ENCODE data around the gene SCYGR4.
"Not testable (repeated sequence)": the region's sequence is repeated elsewhere in the genome, so short reads cannot be mapped to it uniquely, and the experiment has no call there.

Gene SCYGR4, protein sequence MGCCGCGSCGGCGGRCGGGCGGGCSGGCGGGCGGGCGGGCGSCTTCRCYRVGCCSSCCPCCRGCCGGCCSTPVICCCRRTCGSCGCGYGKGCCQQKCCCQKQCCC

DNA sequence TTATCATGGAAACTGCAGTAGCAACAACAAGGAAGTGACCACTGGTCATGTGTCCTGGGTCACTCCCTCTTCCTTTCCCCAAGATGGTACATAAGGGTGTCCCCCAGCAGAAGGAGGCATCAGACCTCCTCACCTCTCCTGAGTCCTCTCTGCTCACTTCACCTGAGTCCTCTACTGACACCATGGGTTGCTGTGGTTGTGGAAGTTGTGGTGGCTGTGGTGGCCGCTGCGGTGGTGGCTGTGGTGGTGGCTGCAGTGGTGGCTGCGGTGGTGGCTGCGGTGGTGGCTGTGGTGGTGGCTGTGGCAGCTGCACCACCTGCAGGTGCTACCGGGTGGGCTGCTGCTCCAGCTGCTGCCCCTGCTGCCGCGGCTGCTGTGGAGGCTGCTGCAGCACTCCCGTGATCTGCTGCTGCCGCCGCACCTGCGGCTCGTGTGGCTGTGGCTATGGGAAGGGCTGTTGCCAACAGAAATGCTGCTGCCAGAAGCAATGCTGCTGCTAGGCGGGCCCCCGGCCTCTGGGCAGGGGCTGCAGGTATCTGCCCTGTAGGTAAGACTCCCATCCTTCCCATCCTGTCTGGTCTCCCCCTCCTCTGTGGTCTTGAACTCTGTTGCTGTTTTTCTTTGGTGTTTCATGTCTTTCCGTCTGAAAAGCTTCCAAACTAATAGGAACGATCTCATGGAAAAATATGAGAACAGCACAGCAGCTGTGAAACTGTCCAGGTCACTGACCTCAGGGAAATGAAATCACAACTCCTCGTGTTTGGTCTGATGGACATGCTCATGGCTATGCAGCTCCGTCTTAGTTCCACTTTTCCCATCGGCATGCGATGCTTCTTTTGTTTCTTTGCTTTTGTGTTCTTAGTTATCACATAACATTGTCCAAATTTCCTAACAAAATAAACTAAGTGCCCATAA lies at the start of gene SCYGR4:
SCYGR4 (plus strand) TSS at position 183 of the 915 bp plus-strand sequence; CDS start at position 183, 0 bp downstream.
- DNase-seq: no peak

DNA sequence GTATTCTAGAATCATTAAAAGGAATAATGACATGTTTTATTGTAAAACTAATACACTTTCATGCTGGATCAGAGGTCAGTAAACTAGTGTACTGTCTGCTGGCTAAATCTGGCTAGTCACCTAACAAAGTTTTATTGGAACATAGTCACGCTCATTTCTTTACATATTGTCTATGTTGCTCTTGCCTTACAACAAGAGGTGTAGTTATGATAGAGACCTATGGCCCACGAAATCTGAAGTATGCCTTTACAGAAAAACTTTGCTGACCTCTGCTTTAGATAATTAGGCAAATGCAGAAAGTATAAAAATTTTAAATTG lies 48.5 kb upstream of the SCYGR4 start:
- no peak for DNase-seq

DNA sequence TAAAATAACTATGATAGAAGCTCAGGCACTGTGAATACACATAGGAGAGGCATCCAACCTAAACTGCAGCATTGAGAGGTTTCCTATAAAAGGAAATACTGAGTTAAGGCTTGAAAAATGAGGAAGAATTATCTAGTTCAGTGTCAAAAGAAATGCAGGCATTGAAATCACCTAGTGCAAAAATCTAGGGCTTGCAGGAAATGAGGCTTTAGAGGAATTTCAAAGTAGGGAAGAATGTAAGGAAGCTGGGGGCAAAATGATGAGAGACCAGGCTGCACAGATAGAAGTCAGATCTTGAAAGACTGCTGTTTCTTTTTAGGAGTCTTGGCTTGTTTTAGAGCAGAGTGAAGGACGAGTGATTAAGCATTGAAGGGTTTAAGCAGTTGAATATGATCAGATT lies 46.7 kb upstream of the SCYGR4 start:
- DNase-seq: no peak

DNA sequence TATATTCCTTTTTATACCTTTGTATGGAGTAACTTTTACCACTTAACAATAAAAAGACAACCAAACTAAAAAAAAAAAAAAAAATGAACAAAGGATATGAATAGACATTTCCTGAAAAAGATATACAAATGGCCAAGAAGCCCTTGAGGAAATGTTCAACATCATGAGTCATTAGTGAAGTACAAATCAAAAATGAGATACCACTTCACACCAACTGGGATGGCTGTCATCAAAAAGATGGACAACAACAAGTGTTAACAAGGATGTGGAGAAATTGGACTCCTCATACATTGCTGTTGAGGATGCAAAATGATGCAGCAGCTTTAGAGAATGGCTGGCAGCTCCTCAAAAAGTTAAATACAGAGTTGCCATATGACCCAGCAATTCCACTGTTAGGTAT lies 41.2 kb upstream of the SCYGR4 start:
- no peak for DNase-seq

DNA sequence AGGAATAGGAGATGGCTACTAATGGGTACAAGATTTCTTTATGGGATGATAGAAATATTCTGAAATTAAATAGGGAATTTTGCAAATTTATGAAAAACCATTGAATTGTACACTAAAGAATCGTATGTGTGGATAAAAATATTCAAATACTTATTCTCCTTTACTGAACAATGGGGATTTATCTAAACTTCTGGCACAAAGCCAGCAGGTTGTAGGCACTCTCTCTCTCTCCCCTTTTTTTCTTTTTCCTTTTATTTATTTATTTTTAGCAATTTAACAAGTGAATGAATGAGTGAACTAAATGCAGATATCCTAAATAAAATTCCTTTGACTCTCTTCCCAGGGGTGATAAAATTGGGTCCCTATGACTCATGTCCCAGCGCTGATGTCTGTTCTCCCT lies 40.5 kb upstream of the SCYGR4 start:
- no peak for DNase-seq

DNA sequence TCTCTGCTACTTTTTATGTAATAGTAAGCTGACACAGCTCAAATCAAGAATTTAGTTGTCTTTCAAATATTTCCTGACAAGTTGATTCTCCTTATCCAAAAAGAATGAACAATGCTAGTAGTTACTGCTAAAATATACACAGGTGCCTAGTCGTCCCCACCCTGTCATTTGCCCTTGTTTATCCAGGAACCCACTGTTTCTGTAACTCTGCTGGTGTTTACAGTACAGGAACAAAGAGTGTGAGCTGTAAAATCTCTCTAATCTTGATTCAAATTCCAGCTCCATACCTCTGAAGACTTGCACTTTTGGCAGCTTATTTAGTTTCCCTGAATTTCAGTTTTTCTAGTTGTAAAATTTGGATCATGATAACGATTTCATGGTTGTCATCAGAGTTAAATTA lies 39.7 kb upstream of the SCYGR4 start:
- no peak for DNase-seq

DNA sequence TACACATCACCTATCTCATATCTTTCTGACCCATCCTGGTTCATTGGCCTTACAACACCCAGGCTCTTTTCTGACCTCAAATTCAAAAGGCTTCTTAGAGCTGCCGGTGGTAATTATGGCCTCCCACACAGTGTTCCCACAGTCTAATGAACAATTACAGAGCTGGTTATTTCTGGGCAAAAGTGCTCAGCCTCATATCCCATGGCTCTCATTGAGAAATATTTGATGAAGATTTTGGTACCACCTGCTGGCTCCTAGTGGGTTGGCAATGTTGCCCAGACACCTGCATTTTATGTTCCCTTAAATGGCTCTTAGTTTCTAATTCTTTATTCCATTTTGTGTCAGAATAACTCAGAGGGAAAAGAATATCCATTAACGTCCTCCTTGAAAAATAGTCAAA lies 38.7 kb upstream of the SCYGR4 start:
- no peak for DNase-seq

DNA sequence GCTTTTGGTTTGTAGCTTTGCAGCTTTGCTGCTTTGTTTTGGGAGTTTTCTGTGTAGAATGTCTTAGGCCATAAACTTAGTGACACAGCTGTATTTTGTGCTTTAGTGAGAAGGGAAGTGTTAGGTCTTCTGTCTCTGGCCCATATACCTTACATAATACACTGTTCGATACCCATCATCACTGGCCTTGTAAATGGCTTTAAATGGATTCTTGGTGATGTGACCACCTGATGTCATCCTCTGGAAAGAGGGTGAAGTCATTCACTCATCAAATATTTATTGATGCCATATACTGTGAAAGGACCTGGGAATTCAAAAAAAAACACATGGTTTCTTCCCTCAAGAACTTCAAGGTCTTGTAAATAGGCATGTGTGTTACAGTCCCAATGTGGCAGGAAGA lies 37.5 kb upstream of the SCYGR4 start:
- DNase-seq: no peak

DNA sequence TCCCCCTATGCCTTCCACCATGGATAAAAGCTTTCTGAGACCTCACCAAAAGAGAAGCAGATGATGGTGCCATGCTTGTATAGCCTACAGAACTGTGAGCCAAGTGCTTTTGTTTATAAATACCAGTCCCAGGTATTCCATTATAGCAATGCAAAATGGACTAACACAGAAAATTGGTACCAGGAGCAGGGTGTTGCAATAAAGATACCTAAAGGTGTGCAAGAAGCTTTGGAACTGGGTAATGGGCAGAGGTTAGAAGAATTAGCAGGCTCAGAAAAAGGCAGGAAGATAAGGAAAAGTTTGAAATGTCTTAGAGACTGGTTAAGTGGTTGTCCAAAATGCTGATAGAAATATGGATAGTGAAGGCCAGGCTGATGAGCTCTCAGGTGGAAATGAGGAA lies 34.9 kb upstream of the SCYGR4 start:
- no peak for DNase-seq

- no peak for DNase-seq
These were observed 24.5 kb upstream of the SCYGR4 start for GRCh38 chr2:227592694-227593387.

DNA sequence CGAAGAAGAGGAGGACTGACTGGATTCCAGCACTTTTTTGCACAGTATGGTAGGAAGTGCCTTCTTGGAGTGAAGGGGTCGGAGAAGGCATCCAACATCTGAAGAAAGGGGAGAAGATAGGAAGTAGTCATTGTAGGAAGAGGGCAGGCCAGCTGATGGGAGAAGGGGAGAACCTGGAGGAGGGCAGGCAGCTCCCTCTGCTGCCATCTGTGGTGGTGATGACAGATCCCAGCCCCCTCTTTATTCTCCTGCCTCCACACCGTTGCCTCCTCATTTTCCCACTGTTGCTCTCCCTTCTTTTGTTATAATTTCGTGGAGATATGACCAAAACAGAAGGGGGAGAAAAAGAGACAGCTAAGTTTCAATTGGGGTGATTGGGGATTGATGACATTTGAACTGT lies 21.5 kb upstream of the SCYGR4 start:
- DNase-seq: no peak

- DNase-seq: no peak
These were observed 20.3 kb upstream of the SCYGR4 start for GRCh38 chr2:227597036-227597435.

DNA sequence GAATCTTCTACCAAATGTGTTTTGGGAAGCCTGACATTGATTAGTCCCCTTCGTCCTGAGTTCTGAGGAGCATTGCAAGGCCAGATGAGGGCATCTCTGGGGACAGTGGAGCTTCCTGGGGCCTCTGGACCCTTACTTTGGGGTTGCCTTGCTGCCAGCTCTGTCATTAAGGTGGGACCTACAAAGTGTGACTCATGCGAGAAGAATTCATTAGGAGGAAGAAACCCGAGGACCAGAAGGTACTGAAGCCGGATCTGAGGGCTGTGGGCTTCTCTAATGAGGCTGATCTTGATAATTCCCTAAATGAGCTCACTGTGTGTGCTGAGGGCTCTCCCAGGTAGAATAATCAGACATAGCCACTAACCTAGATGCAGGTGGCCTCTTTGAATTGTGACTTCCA lies 19.3 kb upstream of the SCYGR4 start:
- DNase-seq: no peak

DNA sequence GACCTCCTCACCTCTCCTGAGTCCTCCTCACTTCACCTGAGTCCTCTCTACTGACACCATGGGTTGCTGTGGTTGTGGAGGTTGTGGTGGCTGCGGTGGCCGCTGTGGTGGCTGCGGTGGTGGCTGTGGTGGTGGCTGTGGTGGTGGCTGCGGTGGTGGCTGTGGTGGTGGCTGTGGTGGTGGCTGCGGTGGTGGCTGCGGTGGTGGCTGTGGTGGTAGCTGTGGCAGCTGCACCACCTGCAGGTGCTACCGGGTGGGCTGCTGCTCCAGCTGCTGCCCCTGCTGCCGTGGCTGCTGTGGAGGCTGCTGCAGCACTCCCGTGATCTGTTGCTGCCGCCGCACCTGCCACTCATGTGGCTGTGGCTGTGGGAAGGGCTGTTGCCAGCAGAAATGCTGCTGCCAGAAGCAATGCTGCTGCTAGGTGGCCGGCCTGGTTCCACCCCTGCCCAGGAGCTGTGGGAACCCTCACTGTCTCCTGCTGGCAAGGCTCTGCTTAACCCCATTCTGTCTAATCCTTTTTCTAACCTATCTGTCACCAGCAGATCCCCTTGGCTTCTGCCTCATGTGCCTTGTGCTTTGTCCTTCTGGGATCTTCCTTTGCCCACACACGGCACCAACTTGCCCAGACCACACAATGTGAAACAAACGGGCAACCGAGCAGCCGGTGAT lies 18.3 kb upstream of the SCYGR4 start, which contains the start of gene SCYGR2:
SCYGR2 (plus strand) TSS at position 59 of the 669 bp plus-strand sequence; CDS start at position 59, 0 bp downstream.
- DNase-seq: not testable (repeated sequence)

DNA sequence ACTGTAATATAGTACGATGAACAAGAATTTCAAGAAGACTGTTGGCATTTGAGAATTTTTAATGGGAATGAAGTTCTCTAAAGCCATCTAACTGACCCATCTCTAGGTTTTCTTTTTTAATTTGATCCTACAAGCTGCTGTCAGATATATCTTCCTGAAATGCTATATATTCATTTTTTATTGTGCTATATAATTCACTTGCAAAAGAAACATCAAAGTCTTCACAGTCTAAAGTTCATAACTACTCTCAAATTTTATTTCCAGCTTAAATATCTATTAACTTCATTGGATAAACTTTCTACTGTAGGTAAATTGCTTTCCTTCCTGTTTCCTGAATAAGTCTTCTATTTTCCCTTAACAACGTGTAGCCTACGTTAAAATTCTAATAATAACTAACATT lies 14.9 kb upstream of the SCYGR4 start:
- DNase-seq: no peak

DNA sequence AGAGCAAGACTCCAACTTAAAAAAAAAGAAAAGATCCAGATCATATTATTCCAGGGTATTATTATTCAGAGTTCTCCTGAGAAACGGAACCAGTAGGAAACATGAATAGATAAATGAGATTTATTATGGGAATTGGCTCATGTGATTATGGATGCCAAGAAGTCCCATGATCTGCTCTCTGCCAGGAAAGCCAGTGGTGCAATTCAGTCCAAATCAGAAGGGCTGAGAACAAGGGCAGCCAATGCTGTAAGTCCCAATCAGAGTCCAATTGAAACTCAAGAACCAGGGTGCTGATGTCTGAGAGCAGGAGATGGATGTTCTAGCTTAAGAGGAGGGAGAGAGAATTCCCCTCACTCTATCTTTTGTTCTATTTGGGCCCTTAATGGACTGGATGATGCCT lies 10.8 kb upstream of the SCYGR4 start:
- no peak for DNase-seq

GRCh38 chr2:227607941-227608340 lies 9.4 kb upstream of the SCYGR4 start:
- DNase-seq: no peak

DNA sequence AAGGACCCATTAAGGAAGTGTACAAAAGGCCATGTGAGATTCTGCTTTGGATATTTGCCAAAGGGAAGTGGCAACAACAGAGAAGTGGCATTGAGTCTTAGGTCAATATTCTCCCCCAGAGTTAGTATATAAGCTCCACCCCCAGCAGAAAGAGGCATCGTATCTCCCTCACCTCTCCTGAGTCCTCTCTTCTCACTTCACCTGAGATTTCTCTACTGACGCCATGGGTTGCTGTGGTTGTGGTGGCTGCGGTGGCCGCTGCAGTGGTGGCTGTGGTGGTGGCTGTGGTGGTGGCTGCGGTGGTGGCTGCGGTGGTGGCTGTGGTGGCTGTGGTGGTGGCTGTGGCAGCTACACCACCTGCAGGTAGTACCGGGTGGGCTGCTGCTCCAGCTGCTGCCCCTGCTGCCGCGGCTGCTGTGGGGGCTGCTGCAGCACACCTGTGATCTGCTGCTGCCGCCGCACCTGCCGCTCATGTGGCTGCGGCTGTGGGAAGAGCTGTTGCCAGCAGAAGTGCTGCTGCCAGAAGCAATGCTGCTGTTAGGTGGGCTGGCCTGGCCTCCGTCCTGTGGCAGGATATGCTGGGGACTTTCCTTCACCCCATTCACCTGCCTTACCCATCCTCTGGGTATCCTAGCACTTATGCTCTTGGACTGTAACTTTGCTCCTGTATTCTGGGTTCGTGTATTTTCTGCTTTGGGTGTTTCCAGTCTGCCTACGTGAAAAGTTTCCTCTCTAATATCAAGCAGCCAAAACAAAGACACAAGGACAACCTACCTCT lies 8.5 kb upstream of the SCYGR4 start:
- no peak for DNase-seq

- no peak for DNase-seq
These were observed 7.2 kb upstream of the SCYGR4 start for GRCh38 chr2:227610123-227610522.

DNA sequence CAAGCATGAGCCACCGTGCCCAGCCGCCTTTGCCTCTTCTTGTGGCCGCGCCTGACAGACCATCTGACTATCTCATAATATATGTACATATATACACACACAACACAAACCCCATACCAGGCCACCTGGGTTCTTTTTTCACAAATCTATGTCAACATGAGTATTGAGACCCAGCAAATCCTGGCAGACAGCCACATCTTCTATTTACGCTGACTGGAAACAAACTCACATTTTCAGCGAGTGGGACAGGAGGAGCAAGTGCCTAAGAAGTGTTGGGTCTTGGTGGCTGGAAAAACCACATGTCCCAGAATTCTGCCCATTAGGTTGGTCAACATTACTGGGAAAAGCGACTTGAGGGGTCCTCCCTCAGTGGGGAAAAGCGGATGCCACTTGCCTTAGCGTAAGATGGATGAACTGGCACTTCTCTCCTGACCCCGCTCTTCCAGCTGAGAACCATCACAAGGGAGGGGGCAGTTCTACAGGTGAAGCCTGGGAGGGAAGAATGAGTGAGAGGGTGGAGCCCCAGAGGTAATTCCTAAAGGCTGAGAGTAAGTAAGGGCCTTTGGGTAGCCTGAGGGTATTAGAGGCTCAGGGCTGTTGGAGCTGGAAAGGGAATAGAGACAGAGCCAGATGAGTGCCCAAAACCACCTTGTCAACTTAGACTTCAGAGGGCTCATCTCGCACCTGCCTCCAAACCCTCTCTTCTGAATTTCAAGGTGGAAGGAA lies 4.6 kb upstream of the SCYGR4 start:
- no peak for DNase-seq

- no peak for DNase-seq
These were observed 4.0 kb upstream of the SCYGR4 start for GRCh38 chr2:227613272-227613660.

DNA sequence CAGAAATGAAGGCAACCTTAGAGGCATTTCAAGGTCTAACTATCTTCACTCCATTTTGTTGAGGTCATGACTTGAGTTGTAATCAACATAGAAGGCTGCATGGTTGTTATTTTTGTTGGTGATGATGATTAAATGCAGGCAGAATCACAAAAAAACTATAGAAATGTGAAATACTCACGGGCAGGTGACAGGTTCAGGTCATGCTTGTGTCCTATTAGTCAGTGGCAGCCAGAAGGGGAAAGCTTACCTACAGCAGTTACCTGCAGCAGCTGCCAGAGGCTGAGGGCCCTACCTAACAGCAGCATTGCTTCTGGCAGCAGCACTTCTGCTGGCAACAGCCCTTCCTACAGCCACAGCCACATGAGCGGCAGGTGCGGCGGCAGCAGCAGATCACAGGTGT lies 3.1 kb upstream of the SCYGR4 start:
- no peak for DNase-seq

All from activated effector memory CD4-positive, alpha-beta T cell treated with Interleukin-2 at 50 U/mL for 16 hours (primary cell).